AG20443 (cell line): Measurements from ENCODE around the gene PAQR9.

ENCODE experiments used
- DNase-seq: peaks from one replicate; pipeline ENCODE4 v3.0.0; 2012; ENCODE audit warnings: low spot score, mixed read lengths

PAQR9 gene

GRCh38 chr3:142916605-142917004, 46.9 kb downstream of the PAQR9 start:
- no peak for DNase-seq

GRCh38 chr3:142915636-142916035, 47.8 kb downstream of the PAQR9 start:
- no peak for DNase-seq

GRCh38 chr3:142914286-142914811, 49.1 kb downstream of the PAQR9 start:
- no peak for DNase-seq

- DNase-seq = no peak
Measured at GRCh38 chr3:142913432-142913831, 50.0 kb downstream of the PAQR9 start.

GRCh38 chr3:142912402-142913172, 50.9 kb downstream of the PAQR9 start:
- peak; percentile 46 for DNase-seq
